ENCODE measurements around the gene PLXND1.

DNA sequence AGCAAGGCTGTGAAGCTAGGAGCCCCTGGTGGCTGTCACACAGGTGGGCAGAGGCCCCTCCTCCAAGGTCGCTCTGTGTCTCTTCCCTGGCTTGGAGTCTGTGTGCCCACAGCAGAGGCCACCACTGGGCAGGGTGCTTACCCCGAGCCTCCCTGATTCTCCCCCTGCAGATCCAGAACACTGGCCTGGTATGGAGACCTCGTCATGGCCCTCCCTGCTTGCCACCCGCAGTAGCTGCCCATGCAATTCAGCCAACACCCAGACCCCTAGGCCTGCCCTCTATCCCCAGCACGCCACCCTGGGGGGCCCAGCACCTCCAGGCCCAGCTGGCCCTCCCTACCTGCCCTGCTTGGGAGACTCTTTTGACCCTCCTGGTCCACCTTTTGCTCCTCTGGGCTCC lies 83.5 kb downstream of the PLXND1 start:
- TF ChIP-seq, protein P1, sequence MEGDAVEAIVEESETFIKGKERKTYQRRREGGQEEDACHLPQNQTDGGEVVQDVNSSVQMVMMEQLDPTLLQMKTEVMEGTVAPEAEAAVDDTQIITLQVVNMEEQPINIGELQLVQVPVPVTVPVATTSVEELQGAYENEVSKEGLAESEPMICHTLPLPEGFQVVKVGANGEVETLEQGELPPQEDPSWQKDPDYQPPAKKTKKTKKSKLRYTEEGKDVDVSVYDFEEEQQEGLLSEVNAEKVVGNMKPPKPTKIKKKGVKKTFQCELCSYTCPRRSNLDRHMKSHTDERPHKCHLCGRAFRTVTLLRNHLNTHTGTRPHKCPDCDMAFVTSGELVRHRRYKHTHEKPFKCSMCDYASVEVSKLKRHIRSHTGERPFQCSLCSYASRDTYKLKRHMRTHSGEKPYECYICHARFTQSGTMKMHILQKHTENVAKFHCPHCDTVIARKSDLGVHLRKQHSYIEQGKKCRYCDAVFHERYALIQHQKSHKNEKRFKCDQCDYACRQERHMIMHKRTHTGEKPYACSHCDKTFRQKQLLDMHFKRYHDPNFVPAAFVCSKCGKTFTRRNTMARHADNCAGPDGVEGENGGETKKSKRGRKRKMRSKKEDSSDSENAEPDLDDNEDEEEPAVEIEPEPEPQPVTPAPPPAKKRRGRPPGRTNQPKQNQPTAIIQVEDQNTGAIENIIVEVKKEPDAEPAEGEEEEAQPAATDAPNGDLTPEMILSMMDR (conservative IDR thresholded peaks at IDR 0.05 in 1 of 2, IDR thresholded peaks at IDR 0.05 in 1 of 2; ENCODE audit: low read depth in 1 of 2, low read length in 2 of 2), result no peak
- TF ChIP-seq EZH2 (IDR thresholded peaks at IDR 0.05; ENCODE audit: low read length, missing control alignments), result no peak

Measured in fibroblast of lung (primary cell).